HEK293T (cell line): ENCODE results near the gene PDXDC1.

Experiments used
- CTCF ChIA-PET: fragments of 350-600 bp; formaldehyde crosslinking; extraction: SDS; loops from one replicate; lab custom pipeline; 2021; ENCODE audit warnings: antibody characterized with exemption, inconsistent platforms; lab: Yijun Ruan, JAX
- POLR2A ChIA-PET: fragments of 350-600 bp; formaldehyde crosslinking; extraction: SDS; loops from one replicate; lab custom pipeline; 2020; ENCODE audit warnings: antibody characterized with exemption, inconsistent platforms; lab: Yijun Ruan, JAX
- DNase-seq: peaks from one replicate; pipeline ENCODE4 v3.0.0; 2012; ENCODE audit warnings: mixed read lengths; ENCODE audit errors: extremely low spot score
- ARNT ChIP-seq: fragments of 450-650 bp; IDR thresholded peaks from 2 replicates; pipeline ENCODE4 v1.6.1; 2017; ENCODE audit warnings: mild to moderate bottlenecking
- BHLHE40 ChIP-seq: fragments of 450-650 bp; IDR thresholded peaks from 2 replicates; pipeline ENCODE4 v1.6.1; 2016; ENCODE audit warnings: mild to moderate bottlenecking, moderate library complexity, borderline replicate concordance
- CTBP1 ChIP-seq: fragments of 450-650 bp; IDR thresholded peaks from 2 replicates; pipeline ENCODE4 v1.6.1; 2016; ENCODE audit warnings: borderline replicate concordance
- ELF4 ChIP-seq: fragments of 450-650 bp; IDR thresholded peaks from 2 replicates; pipeline ENCODE4 v1.6.1; 2017; ENCODE audit warnings: antibody characterized with exemption
- FOXA1 ChIP-seq: fragments of 450-650 bp; IDR thresholded peaks from 2 replicates; pipeline ENCODE4 v1.6.1; 2016; ENCODE audit warnings: mild to moderate bottlenecking
- FOXK2 ChIP-seq: fragments of 450-650 bp; IDR thresholded peaks from 2 replicates; pipeline ENCODE4 v1.6.1; 2016; ENCODE audit warnings: mild to moderate bottlenecking
- FOXM1 ChIP-seq: fragments of 450-650 bp; IDR thresholded peaks from 2 replicates; pipeline ENCODE4 v1.6.1; 2017; ENCODE audit warnings: mild to moderate bottlenecking, borderline replicate concordance
- HDGF ChIP-seq: fragments of 450-650 bp; IDR thresholded peaks from 2 replicates; pipeline ENCODE4 v1.6.1; 2017; ENCODE audit warnings: antibody characterized with exemption, borderline replicate concordance
- L3MBTL2 ChIP-seq: fragments of 450-650 bp; conservative IDR thresholded peaks from 2 replicates; pipeline ENCODE4 v1.6.1; 2016; ENCODE audit warnings: mild to moderate bottlenecking
- LEF1 ChIP-seq: fragments of 450-650 bp; IDR thresholded peaks from 2 replicates; pipeline ENCODE4 v1.6.1; 2017; ENCODE audit warnings: mild to moderate bottlenecking, borderline replicate concordance
- NFRKB ChIP-seq: fragments of 450-650 bp; IDR thresholded peaks from 2 replicates; pipeline ENCODE4 v1.6.1; 2016; ENCODE audit warnings: mild to moderate bottlenecking, moderate library complexity
- PKNOX1 ChIP-seq: fragments of 450-650 bp; IDR thresholded peaks from 2 replicates; pipeline ENCODE4 v1.6.1; 2016
- SP1 ChIP-seq: fragments of 450-650 bp; IDR thresholded peaks from 2 replicates; pipeline ENCODE4 v1.6.1; 2017
- SUZ12 ChIP-seq: fragments of 450-650 bp; IDR thresholded peaks from 2 replicates; pipeline ENCODE4 v1.6.1; 2016; ENCODE audit warnings: mild to moderate bottlenecking
- TARDBP ChIP-seq: fragments of 450-650 bp; IDR thresholded peaks from 2 replicates; pipeline ENCODE4 v1.6.1; 2016
- ZNF384 ChIP-seq: fragments of 450-650 bp; IDR thresholded peaks from 2 replicates; pipeline ENCODE4 v1.6.1; 2016

PDXDC1 gene

GRCh38 chr16:15031179-15031578, 56.4 kb downstream of the PDXDC1 start:
- DNase-seq, result no peak
- ChIA-PET POLR2A (no interaction called here), CTCF (no interaction called here)
- TF ChIP-seq FOXM1, result no peak
- no peak for TF ChIP-seq CTBP1
- TF ChIP-seq PKNOX1, result no peak
- no peak for TF ChIP-seq ELF4
- no peak for TF ChIP-seq L3MBTL2
- TF ChIP-seq ARNT, result no peak
- no peak for TF ChIP-seq FOXK2
- TF ChIP-seq BHLHE40, result no peak
- no peak for TF ChIP-seq SUZ12

- ChIA-PET POLR2A (no interaction called here), CTCF (no interaction called here)
- DNase-seq, result no peak
- TF ChIP-seq BHLHE40 (no peak), SP1 (no peak), HDGF (no peak), FOXA1 (no peak), NFRKB (no peak), FOXK2 (no peak), ZNF384 (no peak), CTBP1 (no peak), LEF1 (no peak), TARDBP (no peak), ELF4 (no peak), FOXM1 (no peak), SUZ12 (no peak), L3MBTL2 (no peak), PKNOX1 (no peak), ARNT (no peak)
Observed at GRCh38 chr16:15031586-15031985, 56.8 kb downstream of the PDXDC1 start.

GRCh38 chr16:15032547-15033308, 57.9 kb downstream of the PDXDC1 start:
- POLR2A ChIA-PET, result no interaction called here
- TF ChIP-seq SP1 (no peak), HDGF (no peak), ARNT (no peak), FOXM1 (no peak), FOXK2 (no peak), FOXA1 (no peak), SUZ12 (no peak)
- DNase-seq, result no peak
- CTCF ChIA-PET, result interaction anchor here (0.6 kb wide), 1 partner anchor 41 kb away, joined by 4 read pairs; no protein-coding TSS in a partner anchor

- CTCF ChIA-PET, result no interaction called here
- POLR2A ChIA-PET, result no interaction called here
- DNase-seq, result no peak
- TF ChIP-seq NFRKB (no peak), ARNT (no peak), PKNOX1 (no peak), SP1 (no peak), FOXK2 (no peak), L3MBTL2 (no peak), ELF4 (no peak), HDGF (no peak), BHLHE40 (no peak), FOXA1 (no peak), ZNF384 (no peak), FOXM1 (no peak), TARDBP (no peak), SUZ12 (no peak), CTBP1 (no peak), LEF1 (no peak)
Observed at GRCh38 chr16:15033309-15033707, 58.5 kb downstream of the PDXDC1 start.

- DNase-seq, result no peak
- no peak for TF ChIP-seq ZNF384
- TF ChIP-seq SP1, result no peak
- ChIA-PET POLR2A (no interaction called here), CTCF (interaction anchor here (0.5 kb wide), 1 partner anchor 10 kb away, joined by 6 read pairs; no protein-coding TSS in a partner anchor)
Observed at GRCh38 chr16:15034266-15035162, 59.7 kb downstream of the PDXDC1 start.

- POLR2A ChIA-PET, result no interaction called here
Observed at GRCh38 chr16:15035163-15035729, 60.4 kb downstream of the PDXDC1 start.

More at GRCh38 chr16:15035163-15035729, 60.4 kb downstream of the PDXDC1 start:
- CTCF ChIA-PET, result no interaction called here
- TF ChIP-seq ARNT (no peak), PKNOX1 (no peak), SP1 (no peak), BHLHE40 (no peak), L3MBTL2 (no peak), HDGF (no peak), SUZ12 (no peak), LEF1 (no peak), NFRKB (no peak), ZNF384 (no peak), ELF4 (no peak), FOXM1 (no peak), FOXA1 (no peak), FOXK2 (no peak), TARDBP (no peak), CTBP1 (no peak)
- no peak for DNase-seq
